AG10803 (cell line): ENCODE measurements around the gene ANG.

Experiments used
- DNase-seq: peaks from one replicate; pipeline ENCODE4 v3.0.0; 2010; ENCODE audit warnings: low read depth
- H3K4me3 ChIP-seq: 2 replicates; pipeline ENCODE4 v1.5.1; 2011; ENCODE audit warnings: mild to moderate bottlenecking, low read length, control low read depth
- CTCF ChIP-seq: conservative IDR thresholded peaks from 2 replicates; pipeline ENCODE4 v1.5.1; 2011; ENCODE audit warnings: mild to moderate bottlenecking, low read length, control low read depth, inconsistent platforms

Gene ANG

GRCh38 chr14:20690848-20691640, 2.5 kb downstream of the ANG start:
- TF ChIP-seq CTCF, result peak; percentile 97
- peak; percentile 72 for DNase-seq
- no peak overlapping the region for H3K4me3 ChIP-seq

GRCh38 chr14:20692116-20692751, 3.7 kb downstream of the ANG start:
- no peak overlapping the region for H3K4me3 ChIP-seq
- no peak for TF ChIP-seq CTCF
- no peak for DNase-seq

- no peak for TF ChIP-seq CTCF
- no peak for DNase-seq
- no peak overlapping the region for H3K4me3 ChIP-seq
Observed at GRCh38 chr14:20696764-20697163, 8.2 kb downstream of the ANG start.

- peak; percentile 58 for DNase-seq
- peak; percentile 78 for TF ChIP-seq CTCF
- no peak overlapping the region for H3K4me3 ChIP-seq
Observed at GRCh38 chr14:20697273-20698017, 8.9 kb downstream of the ANG start.

GRCh38 chr14:20698018-20698329, 9.4 kb downstream of the ANG start:
- TF ChIP-seq CTCF, result no peak
- no peak for DNase-seq
- no peak overlapping the region for H3K4me3 ChIP-seq

- no peak for DNase-seq
- no peak overlapping the region for H3K4me3 ChIP-seq
- no peak for TF ChIP-seq CTCF
Observed at GRCh38 chr14:20698934-20699333, 10.4 kb downstream of the ANG start.
